H1 (cell line): ENCODE measurements around the gene USP10.

ENCODE experiments used
- ASH2L ChIP-seq: fragments of 200-600, 300-600 bp; sonication (generic); IDR thresholded peaks from one replicate; pipeline ENCODE4 v1.7.1; 2017; ENCODE audit warnings: low read length
- CHD2 ChIP-seq: IDR thresholded peaks from 2 replicates; pipeline ENCODE4 v1.6.1; 2012; ENCODE audit warnings: low read length, improper control_type of control experiment
- EP300 ChIP-seq, 2 experiments: IDR thresholded peaks; 1 replicate in 1 of 2; 2 replicates in 1 of 2; pipeline ENCODE4 v1.6.1; 2011 to 2012; ENCODE audit warnings: low read depth in 2 of 2, low read length in 2 of 2, mild to moderate bottlenecking in 2 of 2, borderline replicate concordance in 1 of 2, inconsistent platforms in 1 of 2, moderate library complexity in 1 of 2
- EZH2 ChIP-seq: fragments of 200-600 bp; sonication (generic); IDR thresholded peaks from 2 replicates; pipeline ENCODE4 v1.7.1; 2012; ENCODE audit warnings: low read depth, mild to moderate bottlenecking, moderate library complexity, low read length, inconsistent platforms; ENCODE audit not compliant: severe bottlenecking
- GTF2F1 ChIP-seq: IDR thresholded peaks from 2 replicates; pipeline ENCODE4 v1.6.1; 2012; ENCODE audit warnings: low read depth, low read length, improper control_type of control experiment, borderline replicate concordance
- POLR2AphosphoS5 ChIP-seq: IDR thresholded peaks from 2 replicates; pipeline ENCODE4 v1.6.1; 2011; ENCODE audit warnings: low read depth, low read length
- TAF7 ChIP-seq: optimal IDR thresholded peaks from 2 replicates; pipeline ENCODE3; 2011; ENCODE audit warnings: low read depth, mild to moderate bottlenecking, inconsistent platforms, low read length, moderate library complexity, borderline replicate concordance
- TEAD4 ChIP-seq: IDR thresholded peaks from 2 replicates; pipeline ENCODE4 v1.6.1; 2012; ENCODE audit warnings: low read depth, low read length, inconsistent platforms, mixed read lengths
- TF ChIP-seq, protein P1 (sequence below), 3 experiments: IDR thresholded peaks; 1 replicate in 2 of 3; 2 replicates in 1 of 3; pipeline versions ENCODE4 v1.5.1 to v1.6.1; 2011; ENCODE audit warnings: low read length in 3 of 3, mild to moderate bottlenecking in 3 of 3, inconsistent platforms in 2 of 3, low read depth in 1 of 3, moderate library complexity in 1 of 3; ENCODE audit not compliant: insufficient read depth in 1 of 3; ENCODE audit errors: control extremely low read depth in 1 of 3
- TF ChIP-seq, protein P2 (sequence below): IDR thresholded peaks from 2 replicates; pipeline ENCODE4 v1.6.1; 2012; ENCODE audit warnings: inconsistent platforms

DNA sequence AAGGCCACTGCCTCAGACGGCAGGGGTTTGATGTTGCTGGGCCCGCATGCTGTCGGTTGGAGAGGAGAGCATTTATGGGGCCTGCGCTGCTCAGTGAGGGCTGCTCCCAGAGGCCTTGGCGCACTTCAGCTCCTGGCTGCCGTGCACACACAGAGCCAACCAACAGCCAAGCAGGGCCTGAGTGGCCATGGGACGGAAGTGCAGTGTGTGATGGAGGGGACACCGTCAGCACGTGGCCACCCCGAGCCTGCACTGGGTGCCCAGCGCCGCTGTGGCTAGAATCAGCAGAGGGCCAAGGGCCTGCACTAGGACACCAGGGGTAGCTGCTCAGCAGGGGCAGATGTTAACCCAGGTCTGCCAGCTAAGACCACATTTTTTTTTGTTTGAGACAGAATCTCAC lies 29.7 kb upstream of the USP10 start:
- TF ChIP-seq TAF7 (no peak), EP300 (IDR thresholded peaks at IDR 0.05; ENCODE audit: borderline replicate concordance in 1 of 2, low read depth in 2 of 2, low read length in 2 of 2) (no peak), TEAD4 (no peak), CHD2 (no peak), POLR2AphosphoS5 (no peak), GTF2F1 (no peak), EZH2 (no peak), ASH2L (no peak)
- TF ChIP-seq, protein P1, sequence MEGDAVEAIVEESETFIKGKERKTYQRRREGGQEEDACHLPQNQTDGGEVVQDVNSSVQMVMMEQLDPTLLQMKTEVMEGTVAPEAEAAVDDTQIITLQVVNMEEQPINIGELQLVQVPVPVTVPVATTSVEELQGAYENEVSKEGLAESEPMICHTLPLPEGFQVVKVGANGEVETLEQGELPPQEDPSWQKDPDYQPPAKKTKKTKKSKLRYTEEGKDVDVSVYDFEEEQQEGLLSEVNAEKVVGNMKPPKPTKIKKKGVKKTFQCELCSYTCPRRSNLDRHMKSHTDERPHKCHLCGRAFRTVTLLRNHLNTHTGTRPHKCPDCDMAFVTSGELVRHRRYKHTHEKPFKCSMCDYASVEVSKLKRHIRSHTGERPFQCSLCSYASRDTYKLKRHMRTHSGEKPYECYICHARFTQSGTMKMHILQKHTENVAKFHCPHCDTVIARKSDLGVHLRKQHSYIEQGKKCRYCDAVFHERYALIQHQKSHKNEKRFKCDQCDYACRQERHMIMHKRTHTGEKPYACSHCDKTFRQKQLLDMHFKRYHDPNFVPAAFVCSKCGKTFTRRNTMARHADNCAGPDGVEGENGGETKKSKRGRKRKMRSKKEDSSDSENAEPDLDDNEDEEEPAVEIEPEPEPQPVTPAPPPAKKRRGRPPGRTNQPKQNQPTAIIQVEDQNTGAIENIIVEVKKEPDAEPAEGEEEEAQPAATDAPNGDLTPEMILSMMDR (IDR thresholded peaks at IDR 0.05; ENCODE audit: control extremely low read depth in 1 of 3, insufficient read depth in 1 of 3, low read depth in 1 of 3, low read length in 3 of 3) = no peak
- TF ChIP-seq, protein P2, sequence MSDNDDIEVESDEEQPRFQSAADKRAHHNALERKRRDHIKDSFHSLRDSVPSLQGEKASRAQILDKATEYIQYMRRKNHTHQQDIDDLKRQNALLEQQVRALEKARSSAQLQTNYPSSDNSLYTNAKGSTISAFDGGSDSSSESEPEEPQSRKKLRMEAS = no peak
